Measurements from ENCODE around the gene FRY. TPM values are rescaled to one million over a fixed set of nuclear protein-coding genes. Genes with fewer than 3 reads are reported as not detected.
A peak's percentile ranks its signal among the peaks of the same experiment; 100 is the strongest.

The FRY gene
- total RNA-seq, 1 donor: 12.3 TPM

DNA sequence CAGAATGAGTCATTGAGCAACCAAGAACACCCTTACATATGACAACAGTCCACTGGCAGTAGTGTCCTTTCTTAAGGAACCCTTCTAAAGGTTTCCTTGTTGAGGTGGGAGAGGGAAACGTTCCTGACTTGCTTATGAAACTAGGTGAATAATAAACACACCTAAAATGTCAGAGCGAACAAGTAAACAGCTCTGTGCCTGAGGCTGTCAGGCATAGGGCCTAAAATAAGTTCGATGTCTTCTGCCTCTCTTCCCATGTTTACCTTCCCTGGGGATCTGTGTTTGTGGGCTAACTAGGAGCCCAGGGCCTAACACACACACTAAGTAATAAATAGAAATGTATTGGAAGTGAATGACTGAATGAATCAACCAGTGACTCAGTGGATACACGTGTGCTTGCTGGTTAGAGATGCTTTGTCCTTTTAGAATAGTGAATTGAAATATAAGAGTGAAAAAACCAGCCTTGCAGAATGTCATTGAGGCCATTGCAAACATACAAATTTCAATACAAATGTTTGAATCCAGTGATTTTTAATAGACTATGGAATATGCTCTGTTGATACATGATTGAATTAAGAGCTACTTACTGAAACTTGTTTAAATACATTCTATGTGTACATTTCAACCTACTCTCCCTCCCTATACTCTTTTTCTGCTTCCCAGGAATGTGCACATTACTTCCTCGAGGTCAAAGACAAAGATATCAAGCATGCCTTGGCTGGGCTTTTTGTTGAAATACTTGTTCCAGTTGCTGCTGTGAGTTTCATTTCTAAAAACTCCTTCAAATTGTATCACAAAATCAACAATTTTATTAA is 102.9 kb downstream of the FRY start:
- H3K4me1 ChIP-seq (ENCODE audit: insufficient read depth, low read length): peaks cover 25% of the 10 kb centered on the region
- no peaks in the 10 kb centered on the region for H3K79me2 ChIP-seq (ENCODE audit: insufficient read depth, low read length)
- TF ChIP-seq CTCF (IDR thresholded peaks at IDR 0.05; ENCODE audit: extremely low read depth, low read depth, low read length): no peak
- H3K9me3 ChIP-seq (ENCODE audit: low read depth, low read length): no peaks in the 10 kb centered on the region
- DNase-seq (ENCODE audit: insufficient read length, low spot score, missing footprints): no peak
- H3K36me3 ChIP-seq (ENCODE audit: insufficient read depth, low read length): no peaks in the 10 kb centered on the region
- peak overlapping the region; percentile 18 for H3K4me2 ChIP-seq (ENCODE audit: insufficient read depth, low read length)
- no peaks in the 10 kb centered on the region for H4K20me1 ChIP-seq (ENCODE audit: insufficient read depth, low read length)
- H3K4me3 ChIP-seq (ENCODE audit: insufficient read depth, low read length): no peak overlapping the region
- peak overlapping the region; percentile 85 for H3K27ac ChIP-seq (ENCODE audit: low read depth, low read length)
- peak overlapping the region; percentile 18 for H2AFZ ChIP-seq (ENCODE audit: low read length)
- H3K27me3 ChIP-seq (ENCODE audit: insufficient read depth, low read length): no peaks in the 10 kb centered on the region

DNA sequence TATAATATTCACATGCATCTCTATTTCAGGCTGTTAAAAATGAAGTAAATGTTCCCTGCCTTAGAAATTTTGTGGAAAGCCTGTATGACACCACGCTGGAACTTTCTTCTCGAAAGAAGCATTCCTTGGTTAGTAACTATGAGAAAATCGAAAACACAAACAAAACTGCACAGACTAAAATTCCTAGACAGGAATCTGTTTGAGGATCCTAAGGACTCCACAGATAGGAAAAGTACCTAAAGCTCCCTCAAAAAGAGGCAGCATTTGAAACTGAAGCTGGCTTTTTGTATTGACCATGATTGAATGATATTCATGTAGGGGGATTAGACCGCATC is 103.4 kb downstream of the FRY start:
- Histone ChIP-seq H3K4me3 (ENCODE audit: insufficient read depth, low read length) (no peak overlapping the region), H3K27me3 (ENCODE audit: insufficient read depth, low read length) (no peaks in the 10 kb centered on the region), H4K20me1 (ENCODE audit: insufficient read depth, low read length) (no peaks in the 10 kb centered on the region), H3K4me1 (ENCODE audit: insufficient read depth, low read length) (peaks cover 25% of the 10 kb centered on the region), H3K9me3 (ENCODE audit: low read depth, low read length) (no peaks in the 10 kb centered on the region), H3K4me2 (ENCODE audit: insufficient read depth, low read length) (peak overlapping the region; percentile 42), H2AFZ (ENCODE audit: low read length) (no peak overlapping the region), H3K36me3 (ENCODE audit: insufficient read depth, low read length) (no peaks in the 10 kb centered on the region), H3K27ac (ENCODE audit: low read depth, low read length) (peak overlapping the region; percentile 85), H3K79me2 (ENCODE audit: insufficient read depth, low read length) (no peaks in the 10 kb centered on the region)
- TF ChIP-seq CTCF (IDR thresholded peaks at IDR 0.05; ENCODE audit: extremely low read depth, low read depth, low read length): no peak
- DNase-seq (ENCODE audit: insufficient read length, low spot score, missing footprints): no peak

GRCh38 chr13:32135655-32136054 is 104.1 kb downstream of the FRY start:
- H2AFZ ChIP-seq (ENCODE audit: low read length): no peak overlapping the region
- H3K4me1 ChIP-seq (ENCODE audit: insufficient read depth, low read length): peaks cover 25% of the 10 kb centered on the region
- peak overlapping the region; percentile 85 for H3K27ac ChIP-seq (ENCODE audit: low read depth, low read length)
- H4K20me1 ChIP-seq (ENCODE audit: insufficient read depth, low read length): no peaks in the 10 kb centered on the region
- no peaks in the 10 kb centered on the region for H3K36me3 ChIP-seq (ENCODE audit: insufficient read depth, low read length)
- no peak for DNase-seq (ENCODE audit: insufficient read length, low spot score, missing footprints)
- H3K4me2 ChIP-seq (ENCODE audit: insufficient read depth, low read length): peak overlapping the region; percentile 42
- H3K27me3 ChIP-seq (ENCODE audit: insufficient read depth, low read length): no peaks in the 10 kb centered on the region
- no peak for TF ChIP-seq CTCF (IDR thresholded peaks at IDR 0.05; ENCODE audit: extremely low read depth, low read depth, low read length)
- no peak overlapping the region for H3K4me3 ChIP-seq (ENCODE audit: insufficient read depth, low read length)
- no peaks in the 10 kb centered on the region for H3K79me2 ChIP-seq (ENCODE audit: insufficient read depth, low read length)
- no peaks in the 10 kb centered on the region for H3K9me3 ChIP-seq (ENCODE audit: low read depth, low read length)

- no peaks in the 10 kb centered on the region for H3K9me3 ChIP-seq (ENCODE audit: low read depth, low read length)
- H3K79me2 ChIP-seq (ENCODE audit: insufficient read depth, low read length): no peaks in the 10 kb centered on the region
- peak overlapping the region; percentile 85 for H3K27ac ChIP-seq (ENCODE audit: low read depth, low read length)
- H2AFZ ChIP-seq (ENCODE audit: low read length): no peak overlapping the region
- H4K20me1 ChIP-seq (ENCODE audit: insufficient read depth, low read length): no peaks in the 10 kb centered on the region
- TF ChIP-seq CTCF (IDR thresholded peaks at IDR 0.05; ENCODE audit: extremely low read depth, low read depth, low read length): no peak
- no peaks in the 10 kb centered on the region for H3K36me3 ChIP-seq (ENCODE audit: insufficient read depth, low read length)
- peak overlapping the region; percentile 42 for H3K4me2 ChIP-seq (ENCODE audit: insufficient read depth, low read length)
- no peak overlapping the region for H3K4me3 ChIP-seq (ENCODE audit: insufficient read depth, low read length)
- peaks cover 25% of the 10 kb centered on the region for H3K4me1 ChIP-seq (ENCODE audit: insufficient read depth, low read length)
- DNase-seq (ENCODE audit: insufficient read length, low spot score, missing footprints): no peak
- no peaks in the 10 kb centered on the region for H3K27me3 ChIP-seq (ENCODE audit: insufficient read depth, low read length)
Measured at GRCh38 chr13:32136061-32136460, 104.5 kb downstream of the FRY start.
